Measurements from ENCODE around the gene BCCIP. TPM values are rescaled to one million over a fixed set of nuclear protein-coding genes. Genes with fewer than 3 reads are reported as not detected.

The BCCIP gene
- total RNA-seq, 2 experiments from 2014 or later: 59.1 to 96.2 TPM

DNA sequence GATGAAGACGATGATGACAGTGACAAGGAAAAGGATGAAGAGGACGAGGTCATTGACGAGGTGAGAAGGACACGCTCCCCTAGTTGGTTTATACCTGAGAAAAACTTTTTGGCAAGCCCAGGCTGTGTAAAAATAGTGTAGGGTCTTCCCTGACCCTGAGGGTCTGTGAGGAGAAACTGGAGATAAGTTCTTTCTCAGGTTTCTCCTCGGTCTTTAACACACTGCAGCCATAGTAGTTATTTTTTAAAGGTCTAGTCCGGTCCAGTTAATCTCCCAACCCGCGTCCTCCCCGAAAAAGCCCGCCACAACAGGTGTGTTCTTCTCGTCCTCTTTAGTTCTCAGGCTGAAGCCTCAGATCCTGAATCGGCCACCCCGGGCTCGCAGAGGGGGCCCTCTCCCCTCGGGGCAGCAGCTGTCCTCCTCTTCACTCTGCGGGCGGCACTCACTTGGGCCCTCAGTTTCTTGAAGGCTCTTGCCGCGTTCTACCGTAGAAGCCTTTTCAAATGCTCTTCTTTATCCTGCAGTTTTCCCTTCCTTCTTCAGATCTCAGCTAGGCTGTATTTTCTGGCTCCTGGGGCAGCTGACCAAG is 411 bp downstream of the BCCIP start:
- peak; percentile 23 for DNase-seq (ENCODE audit: low spot score)
- BruUV-seq (replicated peaks): TSS peak; percentile 82
- Histone ChIP-seq H3K9me3 (ENCODE audit: low read length) (no peaks in the 10 kb centered on the region), H3K4me3 (ENCODE audit: low read depth, low read length, poor library complexity, severe bottlenecking) (peak overlapping the region; percentile 77), H4K20me1 (ENCODE audit: insufficient read depth, low read length) (peaks cover 23% of the 10 kb centered on the region; the same call in 1 of the 2 replicates), H3K4me1 (ENCODE audit: insufficient read depth, low read length, poor library complexity, severe bottlenecking) (peaks cover 32% of the 10 kb centered on the region), H3K27ac (ENCODE audit: low read depth, low read length, poor library complexity, severe bottlenecking) (peak overlapping the region; percentile 53), H2AFZ (ENCODE audit: low read length) (peak overlapping the region; percentile 59; the same call in 1 of the 2 replicates), H3K9me2 (ENCODE audit: insufficient read depth, low read length) (no peaks in the 10 kb centered on the region), H3K36me3 (ENCODE audit: insufficient read depth, low read length) (peaks cover 41% of the 10 kb centered on the region), H3K4me2 (ENCODE audit: low read length) (peak overlapping the region; percentile 87), H3K79me2 (ENCODE audit: insufficient read depth, low read depth, low read length) (peaks cover 54% of the 10 kb centered on the region)
- POLR2A ChIA-PET: interaction anchor here (0.6 to 1.7 kb wide), 7 partner anchors 8 to 1935 kb away, joined by 3 to 10 read pairs (median 5); partner anchors contain the start of gene EDRF1
- intact Hi-C loops (cut with micrococcal nuclease; ENCODE audit: unreplicated experiment): loop anchor here (1.0 to 5.0 kb wide), 2 partner anchors 71 to 103 kb away; no protein-coding TSS in a partner anchor
- CTCF ChIA-PET (ENCODE audit: unreplicated experiment): no interaction called here
- TF ChIP-seq EZH2phosphoT487 (IDR thresholded peaks at IDR 0.05; ENCODE audit: borderline replicate concordance, low read depth, low read length): no peak
- TF ChIP-seq, protein P1, sequence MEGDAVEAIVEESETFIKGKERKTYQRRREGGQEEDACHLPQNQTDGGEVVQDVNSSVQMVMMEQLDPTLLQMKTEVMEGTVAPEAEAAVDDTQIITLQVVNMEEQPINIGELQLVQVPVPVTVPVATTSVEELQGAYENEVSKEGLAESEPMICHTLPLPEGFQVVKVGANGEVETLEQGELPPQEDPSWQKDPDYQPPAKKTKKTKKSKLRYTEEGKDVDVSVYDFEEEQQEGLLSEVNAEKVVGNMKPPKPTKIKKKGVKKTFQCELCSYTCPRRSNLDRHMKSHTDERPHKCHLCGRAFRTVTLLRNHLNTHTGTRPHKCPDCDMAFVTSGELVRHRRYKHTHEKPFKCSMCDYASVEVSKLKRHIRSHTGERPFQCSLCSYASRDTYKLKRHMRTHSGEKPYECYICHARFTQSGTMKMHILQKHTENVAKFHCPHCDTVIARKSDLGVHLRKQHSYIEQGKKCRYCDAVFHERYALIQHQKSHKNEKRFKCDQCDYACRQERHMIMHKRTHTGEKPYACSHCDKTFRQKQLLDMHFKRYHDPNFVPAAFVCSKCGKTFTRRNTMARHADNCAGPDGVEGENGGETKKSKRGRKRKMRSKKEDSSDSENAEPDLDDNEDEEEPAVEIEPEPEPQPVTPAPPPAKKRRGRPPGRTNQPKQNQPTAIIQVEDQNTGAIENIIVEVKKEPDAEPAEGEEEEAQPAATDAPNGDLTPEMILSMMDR (conservative IDR thresholded peaks at IDR 0.05; ENCODE audit: low read length): no peak

DNA sequence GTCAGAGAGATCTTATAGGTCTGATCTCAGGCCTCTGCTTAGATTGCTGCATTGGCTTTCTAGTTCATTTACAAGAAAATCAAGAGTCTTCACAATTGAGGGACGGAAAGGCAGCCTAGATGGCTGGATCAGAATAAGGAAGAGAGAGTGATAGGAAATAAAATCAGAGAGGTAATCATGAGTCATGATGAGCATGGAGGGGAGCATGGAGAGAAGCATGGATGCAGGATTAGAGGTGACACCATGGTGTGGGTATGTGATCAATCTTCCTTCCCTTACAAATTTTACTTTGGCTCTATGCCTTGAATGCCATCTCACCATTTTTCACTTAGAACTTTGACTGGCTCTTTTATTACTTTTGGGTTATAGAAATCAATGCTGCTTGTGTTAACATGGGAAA is 1.4 kb downstream of the BCCIP start:
- Histone ChIP-seq H3K9me2 (ENCODE audit: insufficient read depth, low read length) (no peaks in the 10 kb centered on the region), H4K20me1 (ENCODE audit: insufficient read depth, low read length) (peaks cover 23% of the 10 kb centered on the region; the same call in 1 of the 2 replicates), H3K27ac (ENCODE audit: low read depth, low read length, poor library complexity, severe bottlenecking) (no peak overlapping the region), H2AFZ (ENCODE audit: low read length) (no peak overlapping the region), H3K4me2 (ENCODE audit: low read length) (peak overlapping the region; percentile 87), H3K4me3 (ENCODE audit: low read depth, low read length, poor library complexity, severe bottlenecking) (peak overlapping the region; percentile 77), H3K79me2 (ENCODE audit: insufficient read depth, low read depth, low read length) (peaks cover 54% of the 10 kb centered on the region), H3K36me3 (ENCODE audit: insufficient read depth, low read length) (peaks cover 51% of the 10 kb centered on the region), H3K4me1 (ENCODE audit: insufficient read depth, low read length, poor library complexity, severe bottlenecking) (peaks cover 32% of the 10 kb centered on the region), H3K9me3 (ENCODE audit: low read length) (no peaks in the 10 kb centered on the region)
- intact Hi-C loops (cut with micrococcal nuclease; ENCODE audit: unreplicated experiment): loop anchor here (5.0 kb wide), 1 partner anchor 72 kb away; no protein-coding TSS in a partner anchor
- BruUV-seq (replicated peaks): no TSS peak
- DNase-seq (ENCODE audit: low spot score): no peak
- CTCF ChIA-PET (ENCODE audit: unreplicated experiment): no interaction called here
- POLR2A ChIA-PET: no interaction called here
- TF ChIP-seq EZH2phosphoT487 (IDR thresholded peaks at IDR 0.05; ENCODE audit: borderline replicate concordance, low read depth, low read length): no peak
- TF ChIP-seq, protein P1 (conservative IDR thresholded peaks at IDR 0.05; ENCODE audit: low read length): no peak

DNA sequence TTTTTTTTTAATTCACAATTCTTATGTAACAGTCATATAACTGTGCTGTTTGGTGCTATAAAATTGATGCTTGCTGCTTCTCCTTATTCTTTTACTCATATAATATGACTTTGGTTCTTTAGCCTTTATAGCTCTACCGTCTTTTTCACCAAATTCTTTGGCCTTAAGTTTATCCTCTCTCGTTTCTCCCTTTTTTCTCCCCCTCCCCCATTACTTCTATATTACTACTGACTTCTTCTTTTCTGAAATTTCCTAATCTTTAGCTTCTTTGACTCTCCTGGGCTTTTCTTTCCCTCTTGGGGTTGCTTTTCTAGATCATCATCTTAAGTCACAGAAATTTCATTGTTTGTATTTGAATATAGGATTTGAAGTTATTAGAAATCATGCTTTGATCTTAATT is 3.8 kb downstream of the BCCIP start:
- H3K4me2 ChIP-seq (ENCODE audit: low read length): no peak overlapping the region
- no TSS peak for BruUV-seq (replicated peaks)
- H2AFZ ChIP-seq (ENCODE audit: low read length): no peak overlapping the region
- ChIA-PET POLR2A (interaction anchor here (0.7 to 1.9 kb wide), 4 partner anchors 16 to 862 kb away, joined by 4 to 11 read pairs (median 5); no protein-coding TSS in a partner anchor), CTCF (ENCODE audit: unreplicated experiment) (no interaction called here)
- intact Hi-C loops (cut with micrococcal nuclease; ENCODE audit: unreplicated experiment): no loop called here
- no peak overlapping the region for H3K4me3 ChIP-seq (ENCODE audit: low read depth, low read length, poor library complexity, severe bottlenecking)
- peaks cover 49% of the 10 kb centered on the region for H3K79me2 ChIP-seq (ENCODE audit: insufficient read depth, low read depth, low read length)
- TF ChIP-seq, protein P1 (conservative IDR thresholded peaks at IDR 0.05; ENCODE audit: low read length): no peak
- TF ChIP-seq EZH2phosphoT487 (IDR thresholded peaks at IDR 0.05; ENCODE audit: borderline replicate concordance, low read depth, low read length): no peak
- H3K36me3 ChIP-seq (ENCODE audit: insufficient read depth, low read length): peaks cover 74% of the 10 kb centered on the region
- peaks cover 22% of the 10 kb centered on the region for H3K4me1 ChIP-seq (ENCODE audit: insufficient read depth, low read length, poor library complexity, severe bottlenecking)
- DNase-seq (ENCODE audit: low spot score): no peak
- H3K9me3 ChIP-seq (ENCODE audit: low read length): no peaks in the 10 kb centered on the region
- peaks cover 23% of the 10 kb centered on the region; the same call in 1 of the 2 replicates for H4K20me1 ChIP-seq (ENCODE audit: insufficient read depth, low read length)
- H3K9me2 ChIP-seq (ENCODE audit: insufficient read depth, low read length): no peaks in the 10 kb centered on the region
- no peak overlapping the region for H3K27ac ChIP-seq (ENCODE audit: low read depth, low read length, poor library complexity, severe bottlenecking)
